Neural progenitor cell (in vitro differentiated cells): ENCODE measurements around the gene PAQR7. TPM values are rescaled to one million over a fixed set of nuclear protein-coding genes. Genes with fewer than 3 reads are reported as not detected.
A peak's percentile ranks its signal among the peaks of the same experiment; 100 is the strongest.

Source experiments
- DNase-seq: peaks from one replicate; pipeline ENCODE4 v3.0.0-alpha.2; 2016; ENCODE audit warnings: low spot score
- H2AFZ ChIP-seq: fragments of 200-600 bp; sonication (generic); replicated peaks from 2 replicates; pipeline ENCODE4 v1.6.1; 2016; ENCODE audit warnings: antibody characterized with exemption
- H3F3A ChIP-seq: fragments of 200-600 bp; sonication (generic); 2 replicates; pipeline ENCODE4 v1.6.1; 2016; ENCODE audit warnings: antibody characterized with exemption, low read depth
- H3K27ac ChIP-seq: fragments of 200-600 bp; sonication (generic); 2 replicates; pipeline ENCODE4 v1.5.1; 2016; ENCODE audit warnings: mild to moderate bottlenecking
- H3K27me3 ChIP-seq: fragments of 200-600 bp; sonication (generic); 2 replicates; pipeline ENCODE4 v1.6.1; 2016; ENCODE audit warnings: mild to moderate bottlenecking, moderate library complexity
- H3K36me3 ChIP-seq: fragments of 200-600 bp; sonication (generic); 2 replicates; pipeline ENCODE4 v1.5.1; 2016
- H3K4me1 ChIP-seq: fragments of 200-600 bp; sonication (generic); 2 replicates; pipeline ENCODE4 v1.6.1; 2016; ENCODE audit warnings: mixed run types
- H3K4me2 ChIP-seq: fragments of 200-600 bp; sonication (generic); 2 replicates; pipeline ENCODE4 v1.6.1; 2016
- H3K4me3 ChIP-seq: fragments of 200-600 bp; sonication (generic); 2 replicates; pipeline ENCODE4 v1.5.1; 2016
- H3K79me2 ChIP-seq: fragments of 200-600 bp; sonication (generic); 2 replicates; pipeline ENCODE4 v1.6.1; 2016; ENCODE audit warnings: low read depth
- H3K9ac ChIP-seq: fragments of 200-600 bp; sonication (generic); 2 replicates; pipeline ENCODE4 v1.6.1; 2016
- H3K9me3 ChIP-seq: fragments of 200-600 bp; sonication (generic); 2 replicates; pipeline ENCODE4 v1.5.1; 2016; ENCODE audit warnings: low read depth
- H4K20me1 ChIP-seq: fragments of 200-600 bp; sonication (generic); 2 replicates; pipeline ENCODE4 v1.6.1; 2016; ENCODE audit warnings: low read depth
- H3K27ac Mint-ChIP-seq: 3 replicates; pipeline ENCODE4 v1.8.0; 2021; ENCODE audit warnings: mixed read lengths
- H3K27me3 Mint-ChIP-seq: 2 replicates; pipeline ENCODE4 v1.8.0; 2022; ENCODE audit warnings: low read depth, mild to moderate bottlenecking, inconsistent platforms, moderate library complexity, mixed read lengths; ENCODE audit not compliant: insufficient read depth
- H3K36me3 Mint-ChIP-seq: 3 replicates; pipeline ENCODE4 v1.8.0; 2021; ENCODE audit warnings: mixed read lengths
- H3K4me1 Mint-ChIP-seq: 3 replicates; pipeline ENCODE4 v1.8.0; 2021; ENCODE audit warnings: mixed read lengths
- H3K4me3 Mint-ChIP-seq: 3 replicates; pipeline ENCODE4 v1.8.0; 2021; ENCODE audit warnings: mild to moderate bottlenecking, moderate library complexity, mixed read lengths
- H3K9me3 Mint-ChIP-seq: 3 replicates; pipeline ENCODE4 v1.8.0; 2020; ENCODE audit warnings: mixed read lengths
- EZH2 ChIP-seq: fragments of 200-600 bp; sonication (generic); IDR thresholded peaks from 2 replicates; pipeline ENCODE4 v1.6.1; 2017; ENCODE audit warnings: antibody characterized with exemption, mild to moderate bottlenecking, moderate library complexity
- EZH2phosphoT487 ChIP-seq: fragments of 200-600 bp; sonication (generic); IDR thresholded peaks from 2 replicates; pipeline ENCODE4 v1.6.1; 2017; ENCODE audit warnings: antibody characterized with exemption
- total RNA-seq: library from RNA; depleted of rRNA; stranded (reverse); fragments of >200 nt; gene quantifications from 2 replicates; pipeline ENCODE4 v1.2.3, GENCODE V29; 2015; ENCODE audit warnings: low replicate concordance
- TF ChIP-seq, protein P1 (sequence below): fragments of 200-600 bp; sonication (generic); IDR thresholded peaks from 2 replicates; pipeline ENCODE4 v1.5.1; 2017; ENCODE audit warnings: antibody characterized with exemption, mild to moderate bottlenecking

The PAQR7 gene
- total RNA-seq, 1 donor from 2014 or later, result 1.1 TPM

DNA sequence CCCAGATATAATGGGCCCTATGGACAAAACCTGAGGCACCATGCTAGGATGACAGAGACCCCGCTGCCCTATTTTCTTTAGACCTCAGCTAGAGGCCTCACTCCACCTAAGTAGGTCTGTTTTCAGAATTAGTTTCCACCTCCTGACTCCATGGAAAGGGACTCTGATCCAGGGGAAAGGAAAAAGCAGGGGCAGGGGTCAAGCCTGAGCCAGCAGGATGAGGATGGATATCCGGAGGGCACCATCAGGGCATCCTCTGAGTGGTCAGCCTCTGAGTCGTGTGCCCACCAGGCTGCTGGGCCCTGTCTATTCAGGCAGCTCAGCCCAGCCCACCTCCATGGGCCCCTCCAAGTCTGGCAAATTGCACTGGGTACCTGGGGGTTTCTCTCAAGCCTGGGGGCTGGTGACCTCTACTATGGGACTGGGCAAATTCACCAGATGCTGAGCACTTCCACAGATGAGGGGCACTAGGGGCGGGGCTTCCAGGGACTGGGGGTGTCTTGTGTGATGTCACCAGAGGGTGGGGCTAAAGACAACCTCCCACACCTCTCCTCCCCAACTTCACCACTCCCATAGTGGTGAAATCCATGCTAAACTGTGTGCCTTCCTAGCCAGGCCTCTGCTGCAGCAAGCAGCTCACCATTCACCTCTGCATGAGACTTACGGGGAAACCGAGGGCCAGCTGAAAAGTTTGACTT, 5.5 kb downstream of the PAQR7 start:
- H3K27ac ChIP-seq, result peak overlapping the region; percentile 59
- Mint-ChIP-seq H3K27me3 (peaks cover 8% of the 10 kb centered on the region), H3K36me3 (peaks cover under 1% of the 10 kb centered on the region), H3K9me3 (no peaks in the 10 kb centered on the region), H3K4me1 (peaks cover 36% of the 10 kb centered on the region), H3K4me3 (no peak overlapping the region), H3K27ac (peak overlapping the region; percentile 63)
- peak; percentile 47 for DNase-seq
- H3F3A ChIP-seq, result peaks cover 29% of the 10 kb centered on the region
- H3K79me2 ChIP-seq, result no peaks in the 10 kb centered on the region
- H4K20me1 ChIP-seq, result peaks cover 15% of the 10 kb centered on the region
- H3K9me3 ChIP-seq, result no peaks in the 10 kb centered on the region
- peaks cover 26% of the 10 kb centered on the region for H3K4me1 ChIP-seq
- no peak overlapping the region for H3K4me2 ChIP-seq
- peaks cover 5% of the 10 kb centered on the region for H3K27me3 ChIP-seq
- H3K4me3 ChIP-seq, result no peak overlapping the region
- H3K9ac ChIP-seq, result no peak overlapping the region
- no peaks in the 10 kb centered on the region for H3K36me3 ChIP-seq
- no peak overlapping the region for H2AFZ ChIP-seq
- TF ChIP-seq, protein P1, sequence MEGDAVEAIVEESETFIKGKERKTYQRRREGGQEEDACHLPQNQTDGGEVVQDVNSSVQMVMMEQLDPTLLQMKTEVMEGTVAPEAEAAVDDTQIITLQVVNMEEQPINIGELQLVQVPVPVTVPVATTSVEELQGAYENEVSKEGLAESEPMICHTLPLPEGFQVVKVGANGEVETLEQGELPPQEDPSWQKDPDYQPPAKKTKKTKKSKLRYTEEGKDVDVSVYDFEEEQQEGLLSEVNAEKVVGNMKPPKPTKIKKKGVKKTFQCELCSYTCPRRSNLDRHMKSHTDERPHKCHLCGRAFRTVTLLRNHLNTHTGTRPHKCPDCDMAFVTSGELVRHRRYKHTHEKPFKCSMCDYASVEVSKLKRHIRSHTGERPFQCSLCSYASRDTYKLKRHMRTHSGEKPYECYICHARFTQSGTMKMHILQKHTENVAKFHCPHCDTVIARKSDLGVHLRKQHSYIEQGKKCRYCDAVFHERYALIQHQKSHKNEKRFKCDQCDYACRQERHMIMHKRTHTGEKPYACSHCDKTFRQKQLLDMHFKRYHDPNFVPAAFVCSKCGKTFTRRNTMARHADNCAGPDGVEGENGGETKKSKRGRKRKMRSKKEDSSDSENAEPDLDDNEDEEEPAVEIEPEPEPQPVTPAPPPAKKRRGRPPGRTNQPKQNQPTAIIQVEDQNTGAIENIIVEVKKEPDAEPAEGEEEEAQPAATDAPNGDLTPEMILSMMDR, result no peak
- no peak for TF ChIP-seq EZH2phosphoT487
- no peak for TF ChIP-seq EZH2

GRCh38 chr1:25867210-25867991, 8.1 kb downstream of the PAQR7 start:
- no peaks in the 10 kb centered on the region for H3K36me3 ChIP-seq
- H2AFZ ChIP-seq, result no peak overlapping the region
- TF ChIP-seq, protein P1, result no peak
- H3K27ac ChIP-seq, result no peak overlapping the region
- H3K4me1 Mint-ChIP-seq, result peaks cover 19% of the 10 kb centered on the region
- no peaks in the 10 kb centered on the region for H3K9me3 Mint-ChIP-seq
- H3K4me3 Mint-ChIP-seq, result no peak overlapping the region
- no peak overlapping the region for H3K9ac ChIP-seq
- no peaks in the 10 kb centered on the region for H3K79me2 ChIP-seq
- H3K9me3 ChIP-seq, result no peaks in the 10 kb centered on the region
- H3K4me2 ChIP-seq, result no peak overlapping the region
- peaks cover 8% of the 10 kb centered on the region for H3K27me3 Mint-ChIP-seq
- H3K27me3 ChIP-seq, result no peaks in the 10 kb centered on the region
- H3K36me3 Mint-ChIP-seq, result peaks cover 9% of the 10 kb centered on the region
- H3K4me3 ChIP-seq, result no peak overlapping the region
- H3F3A ChIP-seq, result peaks cover 22% of the 10 kb centered on the region
- DNase-seq, result peak; percentile 58
- H3K4me1 ChIP-seq, result peaks cover 26% of the 10 kb centered on the region
- peak overlapping the region; percentile 23 for H3K27ac Mint-ChIP-seq
- H4K20me1 ChIP-seq, result peaks cover 15% of the 10 kb centered on the region

- H3K36me3 ChIP-seq, result no peaks in the 10 kb centered on the region
- Mint-ChIP-seq H3K27ac (no peak overlapping the region), H3K9me3 (no peaks in the 10 kb centered on the region), H3K36me3 (peaks cover 9% of the 10 kb centered on the region), H3K4me3 (no peak overlapping the region), H3K4me1 (peaks cover 20% of the 10 kb centered on the region), H3K27me3 (peaks cover 9% of the 10 kb centered on the region)
- H3K4me1 ChIP-seq, result peaks cover 27% of the 10 kb centered on the region
- TF ChIP-seq, protein P1, result no peak
- TF ChIP-seq EZH2phosphoT487, result no peak
- no peaks in the 10 kb centered on the region for H3K9me3 ChIP-seq
- H3K4me3 ChIP-seq, result no peak overlapping the region
- H3K27me3 ChIP-seq, result no peaks in the 10 kb centered on the region
- peaks cover 18% of the 10 kb centered on the region for H4K20me1 ChIP-seq
- H3K79me2 ChIP-seq, result no peaks in the 10 kb centered on the region
- H3K9ac ChIP-seq, result no peak overlapping the region
- no peak overlapping the region for H2AFZ ChIP-seq
- H3F3A ChIP-seq, result peaks cover 22% of the 10 kb centered on the region
- H3K27ac ChIP-seq, result no peak overlapping the region
- H3K4me2 ChIP-seq, result no peak overlapping the region
- no peak for DNase-seq
These were observed 9.2 kb downstream of the PAQR7 start for GRCh38 chr1:25866288-25866687.
